Activated T-cell treated with anti-CD3 and anti-CD28 coated beads, Interleukin-2, amount 50 U/mL, for 72 hours (primary cell): ENCODE measurements around the gene NAPSA. TPM values are rescaled to one million over a fixed set of nuclear protein-coding genes. Genes with fewer than 3 reads are reported as not detected.
"Not testable (repeated sequence)": the region's sequence is repeated elsewhere in the genome, so short reads cannot be mapped to it uniquely, and the experiment has no call there.

Experiments
- ATAC-seq, 2 donors: fragments of 150-1000 bp; cut with Tn5 transposase; replicated peaks in 1 of 2; 2 replicates each; pipeline ENCODE4 v1.10.0; 2021; ENCODE audit warnings: moderate library complexity in 2 of 2, mild to moderate bottlenecking in 1 of 2
- DNase-seq, 2 donors: peaks; one replicate each; pipeline ENCODE4 v3.0.0; 2021 to 2022; ENCODE audit warnings: mixed read lengths in 1 of 2
- H3K27ac Mint-ChIP-seq: one replicate; pipeline ENCODE4 v1.8.0; 2022; ENCODE audit warnings: mild to moderate bottlenecking, moderate library complexity, mixed read lengths
- H3K27me3 Mint-ChIP-seq: one replicate; pipeline ENCODE4 v1.8.0; 2022; ENCODE audit warnings: low read depth, mixed read lengths
- H3K36me3 Mint-ChIP-seq, 2 donors: one replicate each; pipeline ENCODE4 v1.8.0; 2022; ENCODE audit warnings: mixed read lengths in 2 of 2, mild to moderate bottlenecking in 1 of 2; ENCODE audit not compliant: insufficient read depth in 2 of 2
- H3K4me1 Mint-ChIP-seq: one replicate; pipeline ENCODE4 v1.8.0; 2022; ENCODE audit warnings: low read depth, mixed read lengths
- H3K4me3 Mint-ChIP-seq, 2 donors: one replicate each; pipeline ENCODE4 v1.8.0; 2022; ENCODE audit warnings: mild to moderate bottlenecking in 2 of 2, mixed read lengths in 2 of 2, moderate library complexity in 2 of 2
- H3K9me3 Mint-ChIP-seq, 2 donors: one replicate each; pipeline ENCODE4 v1.8.0; 2022; ENCODE audit warnings: mixed read lengths in 2 of 2
- total RNA-seq, 2 donors: library from RNA; stranded (reverse); gene quantifications; one replicate each; pipeline ENCODE4 v1.2.3, GENCODE V29; 2022

Gene NAPSA
- total RNA-seq, 2 donors from 2014 or later = 43.2 to 53.3 TPM

DNA sequence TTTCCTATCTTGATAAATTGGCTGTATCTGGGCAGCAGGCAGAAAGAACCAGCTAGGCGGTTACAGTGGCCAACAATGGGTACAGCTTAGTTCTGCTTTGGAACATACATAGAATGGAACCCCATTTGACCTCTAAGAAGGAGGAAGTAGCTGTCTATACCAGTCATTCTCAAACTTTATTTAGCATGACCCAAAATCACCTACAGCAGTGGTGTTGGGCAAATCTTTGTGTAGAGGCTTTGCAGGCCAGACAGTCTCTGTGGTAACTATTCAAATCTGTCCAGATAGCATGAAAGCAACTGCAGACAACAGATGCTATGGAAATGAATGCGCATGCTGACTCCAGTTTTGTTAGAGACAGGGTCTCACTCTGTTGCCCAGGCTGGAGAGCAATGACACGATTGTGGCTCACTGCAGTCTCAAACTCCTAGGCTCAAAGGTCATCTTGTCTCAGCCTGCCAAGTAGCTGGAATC, 24.3 kb downstream of the NAPSA start:
- peaks cover 7% of the 10 kb centered on the region for H3K27me3 Mint-ChIP-seq
- H3K36me3 Mint-ChIP-seq = peaks cover 7 to 18% of the 10 kb centered on the region in 2 donors
- H3K9me3 Mint-ChIP-seq = peaks cover 0 to 2% of the 10 kb centered on the region in 2 donors
- ATAC-seq (peak; percentile 73 to 79), DNase-seq (no peak)
- H3K4me3 Mint-ChIP-seq = peak overlapping the region in 1 of 2 donors; percentile 59
- H3K4me1 Mint-ChIP-seq = peaks cover 26% of the 10 kb centered on the region
- no peak overlapping the region for H3K27ac Mint-ChIP-seq

DNA sequence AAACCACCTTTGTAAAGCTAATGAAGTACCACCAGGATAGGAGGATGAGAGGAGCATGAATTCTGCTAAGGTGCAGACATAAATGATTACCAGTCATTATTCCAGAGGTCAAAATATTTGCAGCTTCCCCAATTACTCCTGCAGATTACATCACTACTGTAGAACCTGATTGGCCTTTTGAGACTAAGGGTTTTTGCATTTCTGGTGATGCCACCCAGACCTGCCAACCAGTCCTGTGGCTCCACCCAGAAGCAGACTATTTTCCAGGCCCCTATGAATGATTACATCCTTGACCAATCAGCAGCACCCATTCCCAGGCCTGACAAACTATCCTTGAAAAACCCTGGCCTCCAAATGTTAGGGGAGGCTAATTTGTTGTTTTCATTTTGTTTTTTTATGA, 25.1 kb downstream of the NAPSA start:
- H3K9me3 Mint-ChIP-seq = peaks cover 0 to 2% of the 10 kb centered on the region in 2 donors
- DNase-seq = no peak
- no peak overlapping the region for H3K27ac Mint-ChIP-seq
- no peak overlapping the region for H3K4me3 Mint-ChIP-seq
- no peak for ATAC-seq
- H3K27me3 Mint-ChIP-seq = peaks cover 15% of the 10 kb centered on the region
- peaks cover 10 to 20% of the 10 kb centered on the region in 2 donors for H3K36me3 Mint-ChIP-seq
- peaks cover 25% of the 10 kb centered on the region for H3K4me1 Mint-ChIP-seq

DNA sequence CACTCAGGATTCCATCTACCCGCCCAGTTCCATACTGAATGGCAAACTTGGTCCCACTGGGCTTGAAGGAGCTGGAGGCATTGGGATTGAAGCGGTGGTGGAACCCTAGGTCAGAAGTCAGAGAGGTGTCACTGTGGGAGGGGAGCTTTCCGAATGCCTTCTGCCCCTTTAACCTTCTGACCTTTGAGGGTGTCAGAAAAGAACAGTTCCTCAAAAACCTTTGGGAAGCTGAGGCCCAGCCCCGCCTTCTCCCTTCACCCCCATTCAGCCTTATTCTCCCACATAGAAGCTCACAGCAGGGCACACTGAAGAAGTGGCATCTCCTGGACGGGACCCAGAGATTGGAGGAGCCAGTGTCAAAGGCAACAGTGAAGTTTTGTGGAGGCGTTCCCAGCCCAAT, 28.4 kb downstream of the NAPSA start:
- DNase-seq, ATAC-seq, H3K27ac Mint-ChIP-seq, H3K9me3 Mint-ChIP-seq, H3K4me3 Mint-ChIP-seq: not testable (repeated sequence)
- Mint-ChIP-seq H3K4me1 (peaks cover 34% of the 10 kb centered on the region), H3K36me3 (peaks cover 3 to 12% of the 10 kb centered on the region in 2 donors), H3K27me3 (peaks cover 30% of the 10 kb centered on the region)

DNA sequence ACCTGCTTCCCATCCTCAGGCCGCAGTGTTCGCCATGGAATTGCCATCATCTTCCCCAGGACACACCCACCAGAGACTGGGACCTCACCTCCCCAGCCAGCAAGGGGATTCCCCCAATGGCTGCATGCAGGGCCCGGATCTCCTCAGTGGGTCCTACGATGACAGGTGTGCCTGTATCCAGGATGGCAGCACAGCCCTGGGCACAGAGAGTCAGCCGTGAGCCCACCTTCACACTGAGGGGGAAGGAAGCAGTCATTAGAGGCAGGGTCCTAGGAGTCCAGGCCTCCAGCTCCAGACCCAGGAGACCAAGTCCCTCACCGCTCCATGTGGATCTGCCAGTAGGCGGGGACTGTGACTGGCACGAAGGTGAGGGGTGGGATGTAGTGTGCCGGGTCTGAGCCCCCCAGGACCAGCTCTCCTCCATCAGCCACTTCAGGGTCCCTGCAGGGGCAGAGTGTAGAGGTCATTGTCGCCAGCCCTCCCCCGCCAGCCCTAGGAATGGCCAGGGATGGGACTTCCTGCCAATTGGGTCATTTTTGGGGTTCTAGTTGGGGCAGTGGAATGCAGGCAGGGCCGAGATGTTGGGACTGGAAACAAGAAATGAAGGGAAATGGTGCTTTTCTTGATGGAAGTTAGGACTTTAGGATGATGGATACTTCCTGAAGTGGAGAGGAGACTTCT, 30.6 kb downstream of the NAPSA start:
- H3K27ac Mint-ChIP-seq = peak overlapping the region; percentile 7
- peaks cover 0 to 5% of the 10 kb centered on the region in 2 donors for H3K9me3 Mint-ChIP-seq
- DNase-seq (no peak), ATAC-seq (no peak)
- H3K4me1 Mint-ChIP-seq = peaks cover 53% of the 10 kb centered on the region
- peak overlapping the region; percentile 59 to 72 for H3K4me3 Mint-ChIP-seq
- H3K27me3 Mint-ChIP-seq = peaks cover 45% of the 10 kb centered on the region
- H3K36me3 Mint-ChIP-seq = peaks cover 7 to 17% of the 10 kb centered on the region in 2 donors

DNA sequence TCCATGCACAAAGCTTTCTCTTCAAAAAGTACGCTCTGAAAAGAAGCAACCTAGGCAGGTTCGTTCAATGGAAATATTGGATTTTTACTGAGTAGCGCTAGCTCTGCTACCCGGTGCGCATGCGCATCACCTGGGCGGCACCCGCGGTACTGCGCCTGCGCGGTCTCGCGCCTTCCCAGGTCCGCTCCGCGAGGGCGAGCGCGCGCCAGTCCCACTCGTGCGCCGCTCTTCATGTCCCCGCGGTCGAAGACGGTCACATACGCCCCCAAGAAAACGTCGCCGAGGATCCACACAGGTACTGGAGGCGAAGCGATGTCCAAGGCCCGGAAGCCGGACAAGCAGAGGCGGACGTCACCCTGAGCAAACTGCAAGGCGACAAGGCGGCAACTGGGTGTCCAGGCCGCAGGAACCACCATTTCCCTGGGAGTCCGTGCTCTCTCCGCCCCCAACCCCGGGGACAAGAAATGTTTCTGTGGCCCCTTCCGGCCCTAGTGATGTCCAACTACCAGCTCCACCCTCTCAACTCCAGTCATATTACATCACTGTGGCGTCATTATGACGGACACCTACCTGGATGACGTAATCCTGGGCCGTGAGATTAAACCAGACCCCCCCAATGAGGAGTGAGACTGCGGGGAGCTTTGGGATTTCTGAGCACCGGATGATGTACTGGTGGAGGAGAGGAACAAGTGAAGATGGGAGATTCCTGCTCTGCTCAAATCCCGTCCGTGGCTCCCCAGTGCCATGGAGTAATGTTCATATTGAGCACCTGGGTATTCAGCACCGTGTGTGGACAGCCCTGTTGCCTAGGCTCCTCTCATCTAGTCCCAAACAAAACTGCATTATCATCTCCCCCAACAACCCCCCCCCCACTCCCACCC, 31.5 kb downstream of the NAPSA start:
- Mint-ChIP-seq H3K9me3 (peaks cover 0 to 5% of the 10 kb centered on the region in 2 donors), H3K36me3 (peaks cover 13 to 22% of the 10 kb centered on the region in 2 donors), H3K27ac (peak overlapping the region; percentile 96), H3K27me3 (peaks cover 52% of the 10 kb centered on the region), H3K4me3 (peak overlapping the region; percentile 72 to 94), H3K4me1 (peaks cover 61% of the 10 kb centered on the region)
- DNase-seq (peak in 1 of 2 donors; percentile 92), ATAC-seq (peak; percentile 7 to 9)

DNA sequence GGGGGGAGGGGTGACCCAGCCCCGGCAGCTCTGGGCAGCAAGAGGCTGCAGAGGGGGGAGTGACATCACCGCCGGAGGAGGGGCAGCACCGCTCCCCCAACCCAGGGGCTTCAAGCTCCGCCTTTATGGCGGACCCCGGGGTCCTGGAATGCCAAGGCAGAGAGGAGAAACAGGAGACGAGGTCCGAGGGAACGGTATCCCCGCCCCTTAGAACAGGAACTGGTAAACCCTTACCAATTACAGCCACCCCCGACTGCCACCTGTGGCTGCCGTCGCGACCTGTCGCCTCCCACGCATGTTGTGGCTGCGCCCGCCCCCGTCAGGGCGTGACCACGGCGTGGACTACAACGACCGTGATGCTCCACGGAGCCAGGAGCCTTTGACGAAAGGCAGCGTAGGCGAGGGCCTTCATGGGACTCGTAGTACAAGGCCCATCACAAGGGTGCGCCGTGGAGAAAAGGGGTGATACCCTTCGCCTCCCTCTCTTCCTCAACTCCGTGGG, 32.2 kb downstream of the NAPSA start:
- Mint-ChIP-seq H3K4me1 (peaks cover 61% of the 10 kb centered on the region), H3K4me3 (peak overlapping the region; percentile 72 to 94), H3K27me3 (peaks cover 52% of the 10 kb centered on the region)

DNA sequence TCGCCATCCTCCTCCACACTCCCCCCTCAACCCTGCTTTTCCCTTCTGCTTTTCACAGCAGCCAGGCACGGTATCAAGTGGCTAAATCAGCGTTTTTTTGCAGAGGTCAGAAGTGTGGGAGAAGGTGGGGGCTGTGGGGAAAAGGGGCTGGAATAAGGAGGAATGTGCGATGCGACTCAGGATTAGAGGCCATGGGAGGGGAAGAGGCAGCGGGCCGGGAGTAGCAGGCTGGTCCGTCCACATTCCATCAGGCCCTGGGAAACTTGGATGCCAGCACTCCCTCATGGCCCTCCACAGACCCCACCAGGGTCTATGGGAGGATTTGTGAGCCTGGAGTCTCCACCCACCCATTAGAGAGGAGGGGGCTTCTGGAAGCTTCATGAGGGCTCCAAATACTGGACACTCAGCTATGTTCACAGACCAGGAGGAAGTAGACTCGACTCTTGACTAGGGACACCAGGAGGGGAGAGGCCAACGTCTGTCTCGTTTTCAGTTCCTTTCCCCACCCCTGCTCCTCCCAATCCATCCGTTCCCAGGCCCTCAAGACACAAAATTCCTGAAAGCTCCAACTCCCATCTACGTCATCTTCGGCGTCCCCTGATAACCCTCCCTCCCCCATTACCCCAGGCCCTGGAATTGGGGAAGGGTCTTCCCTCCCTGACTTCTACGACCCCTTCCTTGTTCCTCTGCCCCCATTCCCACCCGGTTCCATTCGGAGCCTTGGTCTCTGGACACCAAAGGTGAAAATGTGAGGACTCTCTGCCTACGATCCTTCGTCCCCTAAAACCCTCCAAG, 33.0 kb downstream of the NAPSA start:
- Mint-ChIP-seq H3K4me3 (peak overlapping the region; percentile 72 to 94), H3K27me3 (peaks cover 59% of the 10 kb centered on the region), H3K4me1 (peaks cover 66% of the 10 kb centered on the region), H3K27ac (peak overlapping the region; percentile 66), H3K9me3 (peaks cover 0 to 5% of the 10 kb centered on the region in 2 donors), H3K36me3 (peaks cover 15 to 20% of the 10 kb centered on the region in 2 donors)
- ATAC-seq (no peak), DNase-seq (no peak)

More for the DNA sequence above, 32.2 kb downstream of the NAPSA start:
- DNase-seq = peak; percentile 96 to 97
- Mint-ChIP-seq H3K9me3 (peaks cover 0 to 5% of the 10 kb centered on the region in 2 donors), H3K36me3 (peaks cover 13 to 22% of the 10 kb centered on the region in 2 donors), H3K27ac (peak overlapping the region; percentile 96)
- ATAC-seq = peak; percentile 56 to 57

DNA sequence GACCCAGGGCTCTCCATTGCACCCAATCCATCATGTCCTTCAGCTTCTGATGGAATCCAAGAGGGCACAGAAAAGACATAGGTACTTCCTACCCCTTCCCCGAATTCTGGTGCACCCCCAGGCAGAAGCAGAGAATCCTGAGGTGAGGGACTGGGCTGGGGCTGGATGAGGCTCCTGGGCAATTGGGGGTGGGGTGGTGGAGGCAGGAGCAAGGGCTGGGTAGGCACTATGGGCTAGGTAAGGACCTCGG, 33.5 kb downstream of the NAPSA start:
- peaks cover 20% of the 10 kb centered on the region in 2 donors for H3K36me3 Mint-ChIP-seq
- DNase-seq (no peak), ATAC-seq (no peak)
- peaks cover 71% of the 10 kb centered on the region for H3K4me1 Mint-ChIP-seq
- peaks cover 59% of the 10 kb centered on the region for H3K27me3 Mint-ChIP-seq
- H3K27ac Mint-ChIP-seq = no peak overlapping the region
- peaks cover 0 to 5% of the 10 kb centered on the region in 2 donors for H3K9me3 Mint-ChIP-seq
- H3K4me3 Mint-ChIP-seq = peak overlapping the region; percentile 72 to 94

DNA sequence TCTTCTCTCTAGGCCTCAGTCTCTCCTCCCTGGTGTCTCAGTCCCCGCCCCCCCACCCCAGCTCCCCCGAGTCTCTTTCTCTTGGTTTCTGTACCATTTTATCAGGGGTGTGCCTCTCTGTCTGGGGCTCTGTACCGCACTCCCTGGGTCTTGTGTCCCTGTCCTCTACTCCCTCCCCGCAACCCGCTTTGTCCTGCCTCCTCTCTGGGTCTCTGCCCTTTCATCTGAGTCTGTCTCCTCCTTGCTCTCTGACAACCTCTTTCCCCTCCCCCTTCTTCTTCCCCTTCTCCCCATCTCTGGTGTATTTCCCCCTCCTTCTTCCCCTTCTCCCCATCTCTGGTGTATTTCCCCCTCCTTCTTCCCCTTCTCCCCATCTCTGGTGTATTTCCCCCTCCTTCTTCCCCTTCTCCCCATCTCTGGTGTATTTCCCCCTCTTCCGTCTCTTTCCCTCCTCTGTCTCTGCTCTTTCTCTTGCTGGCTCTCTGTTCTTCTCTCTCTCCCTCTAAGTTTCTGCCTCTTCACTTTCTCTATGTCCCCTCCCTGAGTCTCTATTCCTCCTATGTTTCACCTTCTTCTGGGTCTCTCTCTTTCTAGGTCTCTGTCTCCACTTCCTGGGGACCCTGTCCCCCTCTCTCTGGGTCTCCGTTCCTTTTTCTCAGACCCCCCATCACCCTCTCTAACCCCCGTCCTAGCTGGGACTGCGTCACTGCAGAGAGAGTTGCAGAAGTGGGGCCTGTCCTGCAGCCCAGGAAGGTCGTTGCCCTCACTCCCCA, 34.0 kb downstream of the NAPSA start:
- H3K27me3 Mint-ChIP-seq = peaks cover 63% of the 10 kb centered on the region
- peaks cover 20% of the 10 kb centered on the region in 2 donors for H3K36me3 Mint-ChIP-seq
- ATAC-seq = no peak
- peaks cover 0 to 5% of the 10 kb centered on the region in 2 donors for H3K9me3 Mint-ChIP-seq
- peak in 1 of 2 donors; percentile 30 for DNase-seq
- peak overlapping the region; percentile 72 to 94 for H3K4me3 Mint-ChIP-seq
- H3K4me1 Mint-ChIP-seq = peaks cover 76% of the 10 kb centered on the region
- H3K27ac Mint-ChIP-seq = peak overlapping the region; percentile 2

DNA sequence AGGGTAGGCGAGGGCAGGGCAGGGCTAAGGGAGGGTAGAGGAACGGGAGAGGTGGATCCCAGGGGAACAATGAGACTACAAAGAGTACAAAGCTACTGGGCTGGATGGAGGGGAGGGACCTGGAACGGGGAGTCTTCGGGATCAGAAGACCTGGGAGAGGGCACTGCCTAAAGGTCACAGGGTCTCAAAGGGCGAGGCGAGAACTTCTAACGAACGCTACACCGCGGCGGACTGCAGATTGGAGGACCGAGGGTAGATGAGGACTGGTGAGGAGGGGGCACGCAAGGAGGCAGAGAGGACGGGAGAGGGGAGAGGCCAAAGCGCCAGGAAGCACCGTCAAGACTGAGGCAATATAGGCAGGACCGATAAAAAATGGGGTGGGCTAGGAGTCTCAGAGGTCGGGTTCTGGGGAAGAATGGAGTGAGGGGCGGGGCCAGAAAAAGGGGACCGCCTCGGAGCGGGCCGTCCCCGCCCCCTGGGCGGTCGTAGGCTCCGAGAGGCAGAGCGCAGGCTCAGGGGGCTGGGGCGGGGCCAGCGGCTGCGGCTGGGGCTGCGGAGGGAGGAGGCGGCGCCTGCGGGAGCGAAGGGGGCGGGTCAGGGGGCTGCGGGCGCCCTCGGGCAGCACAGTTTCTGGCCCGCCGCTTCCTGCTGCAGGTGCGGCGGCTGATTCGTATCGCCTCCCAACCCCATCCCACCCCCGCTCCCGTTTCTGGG, 34.9 kb downstream of the NAPSA start:
- Mint-ChIP-seq H3K36me3 (peaks cover 16 to 20% of the 10 kb centered on the region in 2 donors), H3K4me1 (peaks cover 77% of the 10 kb centered on the region), H3K27me3 (peaks cover 58% of the 10 kb centered on the region), H3K9me3 (peaks cover 0 to 5% of the 10 kb centered on the region in 2 donors), H3K4me3 (peak overlapping the region; percentile 85 to 94), H3K27ac (peak overlapping the region; percentile 94)
- ATAC-seq (peak; percentile 47 to 50), DNase-seq (peak; percentile 92 to 95)

DNA sequence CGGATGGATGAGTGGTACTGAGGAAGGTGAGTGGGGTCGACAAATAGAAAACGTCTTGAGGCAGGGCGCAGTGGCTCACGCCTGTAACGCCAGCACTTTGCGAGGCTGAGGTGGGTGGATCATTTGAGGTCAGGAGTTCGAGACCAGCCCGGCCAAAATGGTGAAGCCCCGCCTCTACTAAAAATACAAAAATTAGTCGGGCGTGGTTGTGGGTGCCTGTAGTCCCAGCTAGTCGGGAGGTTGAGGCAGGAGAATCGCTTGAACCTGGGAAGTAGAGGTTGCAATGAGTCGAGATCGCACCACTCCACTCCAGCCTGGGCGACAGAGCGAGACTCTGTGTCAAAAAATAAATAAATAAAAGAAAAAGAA, 35.5 kb downstream of the NAPSA start:
- Mint-ChIP-seq H3K27ac (peak overlapping the region; percentile 94), H3K4me1 (peaks cover 75% of the 10 kb centered on the region), H3K4me3 (peak overlapping the region; percentile 85 to 94)

More for the DNA sequence above, 35.5 kb downstream of the NAPSA start:
- not testable (repeated sequence) for DNase-seq, ATAC-seq, H3K9me3 Mint-ChIP-seq
- H3K27me3 Mint-ChIP-seq = peaks cover 54% of the 10 kb centered on the region
- peaks cover 12 to 18% of the 10 kb centered on the region in 2 donors for H3K36me3 Mint-ChIP-seq
